Measurements from ENCODE around the gene DRAM2.
A peak's percentile ranks its signal among the peaks of the same experiment; 100 is the strongest.
"Not testable (repeated sequence)": the region's sequence is repeated elsewhere in the genome, so short reads cannot be mapped to it uniquely, and the experiment has no call there.

DRAM2 gene

DNA sequence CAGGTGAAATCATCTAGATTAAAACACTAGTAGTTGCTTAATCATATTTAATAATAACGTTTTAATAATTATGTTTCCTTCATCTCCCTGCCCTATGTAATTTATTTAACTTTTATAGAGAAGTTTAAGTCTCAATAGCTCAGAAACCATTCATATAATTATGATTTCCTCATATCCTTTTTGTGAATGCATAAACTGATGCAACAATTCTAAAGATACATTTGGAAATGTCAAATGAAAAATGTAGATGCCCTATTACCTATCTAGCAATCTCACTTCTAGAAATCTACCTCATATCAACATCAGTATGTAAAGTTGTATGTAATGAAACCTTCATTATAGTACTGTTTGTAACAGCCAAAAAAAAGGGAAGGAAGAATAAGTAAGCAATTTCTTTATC is 10.5 kb downstream of the DRAM2 start:
- DNase-seq (ENCODE audit: insufficient read length, low spot score), result no peak
- no peak for FAIRE-seq
- TF ChIP-seq PAX5 (IDR thresholded peaks at IDR 0.05; ENCODE audit: insufficient read depth, low read length, severe bottlenecking) (no peak), SPI1 (IDR thresholded peaks at IDR 0.05; ENCODE audit: low read depth, low read length) (no peak), POLR2AphosphoS5 (IDR thresholded peaks at IDR 0.05; ENCODE audit: low read depth, low read length) (no peak), TAF1 (IDR thresholded peaks at IDR 0.05; ENCODE audit: low read depth, low read length) (no peak), POLR2A (IDR thresholded peaks at IDR 0.05; ENCODE audit: low read depth, low read length) (no peak), POU2F2 (IDR thresholded peaks at IDR 0.05; ENCODE audit: low read depth, low read length) (no peak)

DNA sequence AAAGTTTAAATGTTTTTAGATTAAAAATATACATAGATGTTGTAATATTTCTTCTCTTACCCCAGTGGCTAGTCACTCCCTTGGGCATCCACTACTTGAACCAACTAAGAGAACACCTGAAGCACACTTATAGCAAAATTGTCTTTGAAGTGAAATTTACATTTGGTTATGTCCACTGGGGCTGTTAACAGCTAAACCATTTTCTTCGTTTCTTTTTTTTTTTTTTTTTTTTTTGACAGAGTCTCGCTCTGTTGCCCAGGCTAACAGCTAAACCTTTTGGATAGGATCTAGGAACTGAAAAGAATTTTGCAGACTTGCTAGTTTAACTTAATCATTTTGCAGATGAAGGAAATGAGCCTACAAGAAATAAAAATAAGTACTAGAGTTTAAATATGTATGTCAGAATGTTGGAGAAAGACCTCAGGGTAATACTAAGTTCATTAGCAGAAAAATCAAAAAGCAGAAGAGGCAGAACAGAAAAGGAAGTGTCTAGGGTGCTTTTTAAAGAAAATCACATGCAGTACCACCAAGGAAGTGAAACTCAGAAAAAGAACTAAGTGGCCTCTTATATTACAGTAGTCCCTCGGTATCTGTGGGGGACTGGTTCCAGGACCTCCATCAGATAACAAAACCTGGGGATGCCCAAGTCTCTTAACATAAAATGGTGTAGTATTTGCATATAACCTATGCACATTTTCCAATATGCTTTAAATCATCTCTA is 11.8 kb downstream of the DRAM2 start:
- peak; percentile 98 for TF ChIP-seq SPI1 (IDR thresholded peaks at IDR 0.05; ENCODE audit: low read depth, low read length)
- TF ChIP-seq POU2F2 (IDR thresholded peaks at IDR 0.05; ENCODE audit: low read depth, low read length), result peak; percentile 69; the same call in 1 of the 2 replicates
- no peak for TF ChIP-seq POLR2A (IDR thresholded peaks at IDR 0.05; ENCODE audit: low read depth, low read length)
- FAIRE-seq (no peak), DNase-seq (ENCODE audit: insufficient read length, low spot score) (no peak)

DNA sequence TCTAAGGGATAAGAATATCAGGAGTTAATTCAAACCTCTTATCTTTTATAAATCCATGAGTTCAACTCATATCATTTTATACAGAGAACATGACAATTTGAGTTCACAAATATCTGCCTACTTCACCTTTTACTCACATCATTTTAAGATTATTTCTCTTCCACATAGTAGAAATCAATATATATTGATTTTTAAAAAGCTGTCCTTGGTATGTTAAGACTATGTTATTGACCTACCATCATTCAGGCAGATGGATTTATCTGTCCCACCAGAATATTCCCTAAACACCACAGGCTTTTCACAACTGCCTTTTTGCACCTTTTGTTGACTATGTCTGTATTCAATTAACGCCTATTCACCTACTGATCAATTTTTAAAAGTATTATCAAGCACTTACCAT is 13.5 kb downstream of the DRAM2 start:
- TF ChIP-seq POU2F2 (IDR thresholded peaks at IDR 0.05; ENCODE audit: low read depth, low read length) (no peak), POLR2A (IDR thresholded peaks at IDR 0.05; ENCODE audit: low read depth, low read length) (no peak), SPI1 (IDR thresholded peaks at IDR 0.05; ENCODE audit: low read depth, low read length) (no peak), PAX5 (IDR thresholded peaks at IDR 0.05; ENCODE audit: insufficient read depth, low read length, severe bottlenecking) (no peak), POLR2AphosphoS5 (IDR thresholded peaks at IDR 0.05; ENCODE audit: low read depth, low read length) (no peak), TAF1 (IDR thresholded peaks at IDR 0.05; ENCODE audit: low read depth, low read length) (no peak)
- FAIRE-seq (peak; percentile 13), DNase-seq (ENCODE audit: insufficient read length, low spot score) (no peak)

DNA sequence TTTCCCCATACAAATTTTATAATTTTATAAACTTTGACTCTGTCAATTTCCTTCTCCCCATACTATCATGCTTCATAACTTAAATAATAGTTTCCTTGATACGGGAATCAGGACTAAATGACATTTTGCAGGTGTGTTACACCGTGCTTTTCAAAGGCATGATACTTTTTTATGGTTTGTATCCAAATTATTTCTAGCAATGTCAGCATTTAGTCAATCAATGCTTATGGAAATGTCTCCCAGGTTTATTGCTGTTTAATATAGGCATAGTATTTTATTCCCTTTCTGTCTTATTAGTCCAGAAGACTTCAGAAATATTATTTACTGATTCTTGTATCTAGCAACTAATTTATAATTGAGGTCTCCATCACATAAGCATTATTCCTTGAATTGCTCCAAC is 23.4 kb downstream of the DRAM2 start:
- TF ChIP-seq PAX5 (IDR thresholded peaks at IDR 0.05; ENCODE audit: insufficient read depth, low read length, severe bottlenecking) (no peak), POLR2A (IDR thresholded peaks at IDR 0.05; ENCODE audit: low read depth, low read length) (no peak), POU2F2 (IDR thresholded peaks at IDR 0.05; ENCODE audit: low read depth, low read length) (no peak), TAF1 (IDR thresholded peaks at IDR 0.05; ENCODE audit: low read depth, low read length) (no peak), SPI1 (IDR thresholded peaks at IDR 0.05; ENCODE audit: low read depth, low read length) (no peak), POLR2AphosphoS5 (IDR thresholded peaks at IDR 0.05; ENCODE audit: low read depth, low read length) (no peak)

DNA sequence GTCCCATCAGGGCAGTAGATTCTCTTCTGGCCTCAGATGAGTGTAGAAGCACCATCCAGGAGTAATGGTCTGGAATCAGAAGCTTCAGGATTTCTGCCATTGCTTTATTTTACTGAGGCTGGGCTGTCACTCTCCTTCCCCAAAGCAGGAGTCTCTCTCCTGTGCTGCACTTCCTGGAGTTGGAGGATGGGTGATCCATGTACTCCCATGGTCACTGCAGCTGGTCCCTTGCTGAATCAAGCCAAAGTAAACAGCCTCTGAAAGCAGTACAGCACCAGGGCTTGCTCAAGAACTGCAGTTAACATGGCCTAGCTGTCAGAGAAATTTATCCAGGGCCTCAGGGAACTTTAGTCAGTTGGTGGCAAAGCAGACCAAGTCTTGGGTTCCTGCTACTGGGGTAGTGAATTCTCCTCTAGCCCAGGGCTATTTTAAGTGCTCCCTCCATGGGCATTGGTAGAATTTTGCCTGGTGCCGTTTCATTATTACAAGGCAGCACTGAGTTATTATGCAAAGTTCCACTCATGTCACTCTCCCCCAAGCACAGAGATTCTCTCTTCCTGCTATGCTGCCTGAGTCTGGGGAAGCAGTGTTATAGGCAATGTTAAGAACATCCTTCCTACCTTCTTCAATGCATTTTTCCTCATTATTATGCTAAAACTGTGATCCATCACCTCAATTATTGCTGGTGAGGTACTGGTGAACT is 29.5 kb downstream of the DRAM2 start:
- no peak for TF ChIP-seq POLR2A (IDR thresholded peaks at IDR 0.05; ENCODE audit: low read depth, low read length)
- TF ChIP-seq SPI1 (IDR thresholded peaks at IDR 0.05; ENCODE audit: low read depth, low read length), result no peak
- TF ChIP-seq POLR2AphosphoS5 (IDR thresholded peaks at IDR 0.05; ENCODE audit: low read depth, low read length), result no peak
- no peak for TF ChIP-seq TAF1 (IDR thresholded peaks at IDR 0.05; ENCODE audit: low read depth, low read length)
- TF ChIP-seq PAX5 (IDR thresholded peaks at IDR 0.05; ENCODE audit: insufficient read depth, low read length, severe bottlenecking), result no peak
- TF ChIP-seq POU2F2 (IDR thresholded peaks at IDR 0.05; ENCODE audit: low read depth, low read length), result no peak
- DNase-seq (ENCODE audit: insufficient read length, low spot score) (no peak), FAIRE-seq (no peak)

More for the DNA sequence above, 23.4 kb downstream of the DRAM2 start:
- FAIRE-seq (no peak), DNase-seq (ENCODE audit: insufficient read length, low spot score) (no peak)

DNA sequence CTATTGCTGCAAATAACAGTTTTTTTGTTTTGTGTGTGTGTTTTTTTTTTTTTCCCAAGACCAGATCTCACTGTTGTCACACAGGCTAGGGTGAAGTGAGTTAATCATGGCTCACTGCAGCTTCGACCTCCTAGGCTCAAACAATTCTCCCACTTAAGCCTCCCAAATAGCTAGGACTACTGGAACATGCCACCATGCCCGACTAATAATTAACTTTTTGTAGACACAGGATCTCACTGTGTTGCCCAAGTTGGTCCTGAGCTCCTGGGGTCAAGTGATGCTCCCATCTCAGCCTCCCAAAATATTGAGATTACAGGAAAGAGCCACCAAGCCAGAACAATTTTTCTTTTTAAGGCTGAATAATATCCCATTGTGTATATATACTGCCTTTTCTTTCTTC is 34.9 kb downstream of the DRAM2 start:
- TF ChIP-seq POLR2AphosphoS5 (IDR thresholded peaks at IDR 0.05; ENCODE audit: low read depth, low read length) (no peak), TAF1 (IDR thresholded peaks at IDR 0.05; ENCODE audit: low read depth, low read length) (no peak), POLR2A (IDR thresholded peaks at IDR 0.05; ENCODE audit: low read depth, low read length) (no peak), PAX5 (IDR thresholded peaks at IDR 0.05; ENCODE audit: insufficient read depth, low read length, severe bottlenecking) (no peak), POU2F2 (IDR thresholded peaks at IDR 0.05; ENCODE audit: low read depth, low read length) (no peak), SPI1 (IDR thresholded peaks at IDR 0.05; ENCODE audit: low read depth, low read length) (no peak)
- no peak for DNase-seq (ENCODE audit: insufficient read length, low spot score)
- FAIRE-seq, result no peak

DNA sequence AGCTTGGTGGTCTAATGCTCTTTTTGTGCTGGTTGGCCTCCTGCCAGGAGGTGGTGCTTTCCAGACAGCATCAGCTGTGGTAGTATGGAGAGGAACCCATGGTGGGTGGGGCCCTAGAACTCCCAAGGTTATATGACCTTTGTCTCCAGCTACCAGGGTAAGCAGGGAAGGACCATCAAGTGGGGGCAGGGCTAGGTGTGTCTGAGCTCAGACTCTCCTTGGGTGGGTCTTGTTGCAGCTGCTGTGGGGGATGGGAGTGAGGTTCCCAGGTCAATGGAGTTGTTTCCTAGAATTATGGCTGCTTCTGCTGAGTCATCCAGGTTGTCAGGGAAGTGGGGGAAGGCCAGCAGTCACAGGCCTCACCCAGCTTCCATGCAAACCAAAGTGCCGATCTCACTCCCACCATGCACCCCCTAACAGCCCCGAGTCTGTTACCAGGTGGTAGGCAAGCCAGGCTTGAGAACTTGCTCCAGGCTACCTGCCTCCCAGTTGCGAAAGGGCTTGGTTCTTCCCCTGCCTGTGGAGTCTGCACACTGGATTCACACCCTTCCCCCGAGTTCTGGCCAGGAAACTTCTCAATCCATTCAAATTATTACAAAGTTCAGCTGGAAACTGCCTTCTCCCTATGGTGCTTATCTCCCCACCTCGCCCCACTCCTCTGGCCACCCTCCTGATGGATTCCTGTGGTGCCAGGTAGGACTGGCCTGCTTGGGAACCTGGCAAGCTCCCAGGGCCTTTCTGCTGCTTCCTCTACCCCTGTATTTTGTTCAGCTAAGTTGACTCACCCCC is 37.8 kb downstream of the DRAM2 start:
- DNase-seq (ENCODE audit: insufficient read length, low spot score), result no peak
- no peak for TF ChIP-seq POLR2A (IDR thresholded peaks at IDR 0.05; ENCODE audit: low read depth, low read length)
- FAIRE-seq, result no peak

DNA sequence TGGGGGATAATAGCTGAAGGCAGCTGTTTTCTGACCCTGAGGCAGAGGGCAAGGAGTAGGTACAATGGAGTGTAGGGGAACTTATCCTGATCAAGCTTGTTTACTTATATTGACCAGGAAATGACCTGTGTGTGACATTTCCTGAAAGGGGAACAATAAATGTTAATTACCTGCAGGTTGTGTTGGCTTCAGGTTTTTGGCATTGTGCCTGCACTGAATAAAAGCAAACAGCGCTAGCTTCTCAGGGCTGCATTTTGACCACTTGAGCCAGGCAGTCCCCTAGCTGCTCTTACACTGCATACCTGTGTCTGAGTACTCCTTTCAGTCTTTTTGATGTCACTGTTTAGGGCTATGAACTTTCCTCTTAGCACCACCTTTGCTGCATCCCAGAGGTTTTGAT is 40.6 kb downstream of the DRAM2 start:
- FAIRE-seq, result no peak
- DNase-seq (ENCODE audit: insufficient read length, low spot score), result no peak
- TF ChIP-seq POLR2A (IDR thresholded peaks at IDR 0.05; ENCODE audit: low read depth, low read length), result no peak
- TF ChIP-seq POU2F2 (IDR thresholded peaks at IDR 0.05; ENCODE audit: low read depth, low read length), result no peak
- no peak for TF ChIP-seq POLR2AphosphoS5 (IDR thresholded peaks at IDR 0.05; ENCODE audit: low read depth, low read length)
- TF ChIP-seq PAX5 (IDR thresholded peaks at IDR 0.05; ENCODE audit: insufficient read depth, low read length, severe bottlenecking), result no peak
- TF ChIP-seq SPI1 (IDR thresholded peaks at IDR 0.05; ENCODE audit: low read depth, low read length), result no peak
- TF ChIP-seq TAF1 (IDR thresholded peaks at IDR 0.05; ENCODE audit: low read depth, low read length), result no peak

DNA sequence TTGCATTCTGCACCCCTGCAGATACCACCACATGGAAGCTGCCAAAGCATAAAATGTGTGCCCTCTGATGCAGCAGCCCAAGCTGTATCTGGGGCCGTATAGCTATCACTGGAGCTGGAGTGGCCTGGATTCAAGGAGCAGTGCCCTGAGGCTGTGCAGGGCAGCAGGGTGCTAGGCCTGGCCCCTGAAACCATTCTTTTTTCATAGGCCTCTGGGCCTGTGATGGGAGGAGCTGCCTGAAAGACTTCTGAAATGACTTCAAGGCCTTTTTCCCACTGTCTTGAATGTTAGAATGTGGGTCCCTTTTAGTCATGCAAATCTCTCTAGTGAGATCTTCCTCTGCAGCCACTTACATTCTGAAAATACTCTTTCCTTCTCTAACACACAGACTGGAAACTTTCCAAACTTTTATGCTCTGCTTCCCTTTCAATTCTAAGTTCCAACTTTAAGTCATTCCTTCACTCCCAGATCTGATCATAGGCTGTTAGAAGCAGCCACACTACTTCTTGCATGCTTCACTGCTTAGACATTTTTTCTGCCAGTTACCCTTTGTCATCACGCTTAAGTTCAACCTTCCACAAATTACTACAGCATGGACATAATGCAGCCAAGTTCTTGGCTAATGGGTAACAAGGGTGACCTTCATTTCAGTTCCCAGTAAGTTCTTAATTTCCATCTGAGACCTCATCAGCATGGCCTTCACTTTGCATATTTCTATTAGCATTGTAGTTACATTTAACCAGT is 42.4 kb downstream of the DRAM2 start:
- no peak for FAIRE-seq
- DNase-seq (ENCODE audit: insufficient read length, low spot score), result no peak
- no peak for TF ChIP-seq POLR2A (IDR thresholded peaks at IDR 0.05; ENCODE audit: low read depth, low read length)
- no peak for TF ChIP-seq TAF1 (IDR thresholded peaks at IDR 0.05; ENCODE audit: low read depth, low read length)
- TF ChIP-seq SPI1 (IDR thresholded peaks at IDR 0.05; ENCODE audit: low read depth, low read length), result no peak
- no peak for TF ChIP-seq POLR2AphosphoS5 (IDR thresholded peaks at IDR 0.05; ENCODE audit: low read depth, low read length)
- TF ChIP-seq POU2F2 (IDR thresholded peaks at IDR 0.05; ENCODE audit: low read depth, low read length), result no peak
- no peak for TF ChIP-seq PAX5 (IDR thresholded peaks at IDR 0.05; ENCODE audit: insufficient read depth, low read length, severe bottlenecking)

DNA sequence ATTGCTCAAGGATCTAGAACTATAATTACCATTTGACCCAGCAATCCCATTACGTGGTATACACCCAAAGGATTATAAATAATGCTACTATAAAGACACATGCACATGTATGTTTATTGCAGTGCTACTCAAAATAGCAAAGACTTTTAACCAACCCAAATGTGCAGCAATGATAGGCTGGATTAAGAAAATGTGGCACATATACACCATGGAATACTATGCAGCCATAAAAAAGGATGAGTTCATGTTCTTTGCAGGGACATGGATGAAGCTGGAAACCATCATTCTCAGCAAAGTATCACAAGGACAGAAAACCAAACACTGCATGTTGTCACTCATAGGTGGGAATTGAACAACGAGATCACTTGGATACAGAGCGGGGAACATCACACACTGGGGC is 44.5 kb downstream of the DRAM2 start:
- not testable (repeated sequence) for DNase-seq (ENCODE audit: insufficient read length, low spot score); FAIRE-seq
